ENCODE data around the gene NBPF1.
A peak's percentile ranks its signal among the peaks of the same experiment; 100 is the strongest.
"Not testable (repeated sequence)": the region's sequence is repeated elsewhere in the genome, so short reads cannot be mapped to it uniquely, and the experiment has no call there.

The NBPF1 gene

DNA sequence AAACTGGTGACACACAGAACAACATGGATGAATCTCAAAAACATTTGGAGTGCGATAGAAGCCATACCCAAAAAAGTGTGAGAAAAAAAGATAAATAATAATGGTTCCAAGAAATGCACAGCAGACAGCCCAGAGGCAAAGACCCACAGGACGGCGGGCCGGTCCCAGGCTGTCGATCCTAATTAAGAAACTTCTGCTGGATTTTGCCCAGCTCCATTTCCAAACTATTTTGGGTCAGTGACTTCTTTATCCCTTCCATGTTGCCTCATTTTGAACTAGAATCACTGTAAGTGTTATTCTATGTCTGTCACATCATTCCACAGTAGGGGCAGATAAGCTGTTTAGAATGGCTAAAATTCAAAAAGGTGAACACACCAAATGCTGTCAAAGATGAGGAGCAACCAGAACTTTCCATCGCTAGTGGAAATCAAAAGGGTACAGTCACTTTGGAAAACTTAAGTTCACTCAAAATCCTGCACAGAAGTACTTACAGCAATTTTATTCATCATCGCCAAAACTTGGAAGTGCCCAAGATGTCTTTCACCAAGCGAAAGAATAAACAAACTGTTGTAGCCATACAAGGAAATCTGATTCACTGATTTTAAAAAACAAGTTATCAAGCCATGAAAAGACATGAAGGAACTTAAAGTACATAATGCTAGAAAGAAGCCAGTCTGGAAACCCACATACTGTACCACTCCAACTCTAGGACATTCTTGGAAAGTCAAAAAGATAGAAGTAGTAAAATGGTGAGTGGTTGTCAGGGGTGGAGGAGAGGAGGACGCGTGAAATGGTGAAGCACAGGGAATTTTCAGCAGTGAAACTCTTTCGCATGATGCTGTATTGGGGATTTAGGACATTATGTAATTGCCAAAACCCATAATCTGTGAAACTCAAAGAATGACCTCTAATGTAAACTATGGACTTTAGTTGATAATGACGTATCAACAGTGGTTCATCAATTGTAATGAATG lies 7.5 kb downstream of the NBPF1 start:
- DNase-seq, result no peak

GRCh38 chr1:16605213-16605525 lies 8.2 kb downstream of the NBPF1 start:
- no peak for DNase-seq

- DNase-seq, result not testable (repeated sequence)
Observed at GRCh38 chr1:16604514-16605212, 8.7 kb downstream of the NBPF1 start.

DNA sequence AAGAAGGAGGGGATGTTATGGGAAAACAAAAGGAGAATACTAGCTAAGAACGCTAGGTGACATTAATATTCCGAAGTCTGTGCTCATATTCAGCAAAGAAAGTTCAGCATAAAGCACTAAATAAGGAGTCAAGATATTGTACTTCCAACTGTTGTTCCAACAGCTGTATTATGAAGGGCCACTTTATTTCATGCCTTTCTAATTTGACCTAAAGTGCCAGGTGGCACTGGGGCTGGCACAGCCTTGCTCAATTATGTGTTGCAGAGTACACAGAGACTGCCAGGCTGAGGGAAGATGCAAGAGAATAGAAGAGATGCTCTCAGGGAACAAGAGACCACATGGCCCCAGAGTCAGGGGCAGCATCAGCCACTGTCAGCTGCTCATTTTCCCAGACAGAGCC lies 9.7 kb downstream of the NBPF1 start:
- not testable (repeated sequence) for DNase-seq

GRCh38 chr1:16602336-16603011 lies 10.9 kb downstream of the NBPF1 start:
- not testable (repeated sequence) for DNase-seq

DNA sequence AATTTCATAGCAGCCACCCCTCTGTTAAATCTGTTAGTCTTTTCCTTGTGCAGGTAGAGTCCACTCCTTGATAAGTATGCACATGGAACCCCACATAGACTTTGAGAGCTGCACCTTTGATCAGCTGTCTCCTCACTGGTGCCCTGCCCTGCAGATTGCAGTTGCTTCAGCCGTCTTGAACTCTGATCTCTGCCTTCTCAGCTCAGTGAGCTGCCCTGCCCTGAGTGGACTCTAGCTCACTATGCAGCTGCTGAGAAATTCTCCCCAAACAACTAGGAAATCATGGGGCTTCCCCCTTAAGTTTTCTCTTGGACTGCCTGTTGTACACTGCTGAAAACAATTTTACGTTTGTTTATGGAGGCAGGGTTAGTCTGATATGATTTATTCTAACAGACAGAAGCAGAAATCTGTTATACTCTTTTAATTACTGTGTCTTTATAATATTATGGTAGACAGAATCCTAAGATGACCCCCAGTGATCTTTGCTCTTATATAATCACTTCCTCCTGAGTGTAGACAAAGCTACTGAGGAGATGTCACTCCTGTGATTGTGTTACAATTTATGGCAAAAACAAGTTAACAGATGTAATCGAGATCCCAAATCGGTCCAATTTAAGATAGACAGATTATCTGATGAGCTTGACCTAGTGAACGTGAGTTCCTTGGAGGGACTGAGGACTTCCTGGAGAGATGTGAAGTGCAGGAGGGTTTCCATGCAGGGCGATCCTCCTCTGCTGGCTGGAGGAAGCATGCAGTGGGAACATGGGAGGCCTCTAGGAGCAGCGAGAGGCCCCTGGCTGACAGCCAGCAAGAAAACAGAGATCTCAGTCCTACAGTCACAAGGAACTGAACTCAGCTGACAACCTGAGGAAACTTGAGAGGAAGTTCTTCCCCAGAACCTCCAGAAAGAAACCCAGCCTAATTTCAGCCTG lies 12.2 kb downstream of the NBPF1 start:
- DNase-seq, result not testable (repeated sequence)

DNA sequence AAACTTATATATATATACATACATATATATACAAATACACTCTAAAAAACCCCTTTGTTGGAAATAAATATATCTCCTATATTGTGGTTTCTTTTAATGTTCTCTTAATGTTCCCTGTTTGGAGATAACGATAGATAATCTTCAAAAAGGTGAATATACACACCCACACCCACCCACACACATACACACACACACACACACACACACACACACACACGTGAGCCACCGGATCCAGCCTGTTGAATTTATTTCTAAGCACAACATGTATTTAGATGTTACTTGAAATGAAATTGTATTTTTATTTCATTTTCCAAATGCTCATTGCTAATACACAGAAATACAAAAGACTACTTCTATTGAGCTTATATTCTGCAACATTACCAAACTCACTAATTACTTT lies 14.0 kb downstream of the NBPF1 start:
- not testable (repeated sequence) for DNase-seq

GRCh38 chr1:16595216-16595615 lies 18.1 kb downstream of the NBPF1 start:
- not testable (repeated sequence) for DNase-seq

DNA sequence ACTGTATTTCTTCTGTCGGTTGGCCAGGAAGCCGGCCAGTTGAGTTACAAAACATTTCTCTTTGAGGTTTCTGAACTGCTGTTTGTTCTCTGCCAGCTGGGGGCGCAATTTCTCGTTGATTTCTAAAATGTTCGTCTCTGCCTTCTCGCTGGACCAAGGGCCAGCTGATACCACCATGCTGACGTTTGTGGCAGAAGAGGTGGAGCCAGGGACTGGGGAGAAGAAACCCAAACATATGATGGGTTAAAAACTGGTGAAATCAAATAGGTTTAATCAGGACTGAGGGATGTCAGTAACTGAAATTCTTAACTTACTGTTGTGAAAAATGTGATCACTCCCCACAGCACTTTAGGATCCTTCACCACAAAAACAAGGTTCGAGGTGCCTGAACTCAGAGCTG lies 21.5 kb downstream of the NBPF1 start:
- DNase-seq, result not testable (repeated sequence)

DNA sequence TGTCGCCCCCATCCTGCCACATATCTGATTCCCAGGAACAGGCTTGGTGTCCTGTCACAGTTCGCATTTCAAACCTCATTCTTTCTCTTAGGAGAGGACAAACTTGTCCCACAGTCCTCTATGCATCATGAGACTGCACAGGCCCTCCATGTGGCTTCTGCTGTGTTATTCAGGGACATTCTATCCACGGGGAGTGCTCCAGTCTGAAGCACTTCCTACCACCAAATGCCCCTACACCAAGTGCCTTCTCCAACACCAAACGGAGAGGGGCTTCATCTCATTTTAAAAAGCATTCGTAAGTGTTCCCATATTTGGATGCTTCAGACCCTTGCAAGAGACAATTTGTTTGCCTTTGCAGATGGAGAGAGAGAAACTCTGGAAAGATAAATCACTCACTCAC lies 25.3 kb downstream of the NBPF1 start:
- not testable (repeated sequence) for DNase-seq

DNA sequence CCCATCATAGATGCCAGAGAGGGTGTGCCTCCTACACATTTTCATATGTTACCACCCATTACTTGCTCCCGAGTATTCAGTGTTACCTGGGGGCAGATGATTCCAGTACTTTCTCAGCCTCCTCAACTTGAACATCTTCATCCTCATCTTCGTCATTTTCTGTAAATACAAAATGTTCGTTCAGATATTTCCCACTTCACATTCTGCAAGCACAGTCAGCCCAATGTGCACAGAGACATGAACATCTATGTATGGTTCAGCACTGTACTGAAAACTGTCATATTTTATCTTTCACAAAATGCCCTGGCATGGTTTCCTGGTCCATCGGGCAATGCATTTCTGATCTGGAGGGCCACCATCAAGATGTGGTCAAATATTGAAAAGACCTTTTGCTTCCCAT lies 25.7 kb downstream of the NBPF1 start:
- not testable (repeated sequence) for DNase-seq

GRCh38 chr1:16565324-16565723 lies 48.0 kb downstream of the NBPF1 start:
- DNase-seq, result not testable (repeated sequence)

DNA sequence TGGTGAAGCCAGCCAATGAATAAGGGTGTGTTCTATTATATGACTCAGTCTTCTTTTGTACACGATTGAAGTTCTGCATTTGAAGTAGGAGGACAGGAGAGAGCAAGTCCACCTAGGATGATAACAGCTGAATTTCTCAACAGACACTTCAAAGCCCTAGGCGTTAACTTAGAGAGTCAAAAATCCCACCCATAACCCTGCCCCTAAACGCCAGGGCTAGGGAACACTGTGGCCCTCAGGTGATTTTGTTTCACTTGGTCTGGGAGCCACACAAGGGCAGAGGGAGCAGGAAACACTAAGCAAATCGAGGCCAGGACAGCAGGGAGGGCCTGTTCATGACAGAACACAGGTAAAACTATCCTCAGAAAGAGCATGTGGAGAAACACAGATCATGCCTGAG lies 52.3 kb downstream of the NBPF1 start:
- DNase-seq, result not testable (repeated sequence)

GRCh38 chr1:16560498-16560897 lies 52.9 kb downstream of the NBPF1 start:
- not testable (repeated sequence) for DNase-seq

DNA sequence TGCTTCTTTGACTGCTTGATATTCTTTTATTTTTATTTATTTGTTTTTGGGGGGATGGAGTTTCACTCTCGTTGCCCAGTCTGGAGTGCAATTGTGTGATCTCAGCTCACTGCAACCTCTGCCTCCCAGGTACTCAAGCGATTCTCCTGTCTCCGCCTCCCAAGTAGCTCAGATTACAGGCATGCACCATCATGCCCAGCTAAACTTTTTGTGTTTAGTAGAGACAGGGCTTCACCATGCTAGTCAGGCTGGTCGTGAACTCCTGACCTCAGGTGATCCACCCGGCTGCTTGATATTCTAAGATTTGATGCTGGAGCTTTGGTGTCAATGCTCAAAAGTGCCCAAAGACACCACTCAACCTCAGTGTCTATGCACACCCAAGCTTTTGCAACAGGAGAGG lies 53.7 kb downstream of the NBPF1 start:
- DNase-seq, result not testable (repeated sequence)

- DNase-seq, result not testable (repeated sequence)
Observed at GRCh38 chr1:16557034-16557433, 56.3 kb downstream of the NBPF1 start.

DNA sequence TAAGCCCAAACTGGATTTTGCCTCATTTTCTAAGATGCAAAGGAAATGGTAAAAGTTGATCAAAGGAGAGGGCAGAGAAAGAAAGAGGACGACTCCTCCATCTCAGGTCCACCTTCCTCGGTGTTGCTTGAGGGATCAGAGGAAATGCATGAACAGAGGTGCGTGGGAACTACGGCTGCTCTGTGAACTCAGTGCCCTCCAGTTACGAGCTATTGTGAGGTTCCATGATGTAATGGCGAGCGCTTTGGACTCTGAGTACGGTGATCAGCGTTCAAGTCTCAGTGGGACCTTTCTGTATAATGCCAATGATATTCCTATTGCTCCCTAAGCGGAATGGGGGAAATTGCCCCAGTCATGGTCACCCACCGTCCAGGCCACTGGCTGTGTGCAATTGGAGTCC lies 60.1 kb downstream of the NBPF1 start:
- not testable (repeated sequence) for DNase-seq

DNA sequence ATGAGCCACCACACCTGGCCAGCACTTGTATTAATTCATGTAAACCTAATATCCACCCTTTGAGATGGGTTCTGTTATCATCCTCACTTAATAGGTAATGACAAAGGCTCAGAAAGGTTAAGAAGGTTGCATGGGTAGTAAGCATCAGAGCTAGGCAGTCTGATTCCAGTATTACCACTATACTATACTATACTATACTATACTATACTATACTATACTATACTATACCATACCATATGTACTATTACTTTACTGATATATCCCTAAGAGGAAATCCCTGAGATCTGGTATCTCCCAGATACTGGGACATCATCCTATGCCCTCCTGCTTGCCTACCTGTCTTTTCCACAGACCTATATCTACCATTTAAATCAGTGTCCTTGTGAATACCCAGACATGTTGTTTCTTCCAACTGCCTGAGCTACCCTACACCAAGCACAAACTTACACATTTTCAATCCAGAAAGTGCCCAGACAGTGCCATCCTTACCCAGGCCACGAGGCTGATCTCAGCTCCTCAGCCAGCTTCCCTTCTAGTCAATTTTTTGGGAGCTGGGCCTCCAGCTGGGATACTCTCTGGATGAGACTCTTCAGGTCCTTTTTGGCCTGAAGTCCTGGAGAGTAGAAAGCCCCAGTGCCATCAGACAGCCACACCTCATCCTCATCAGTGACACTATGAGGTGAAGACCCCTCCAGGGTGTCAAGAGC lies 63.0 kb downstream of the NBPF1 start:
- DNase-seq, result not testable (repeated sequence)

GRCh38 chr1:16549545-16549944 lies 63.8 kb downstream of the NBPF1 start:
- not testable (repeated sequence) for DNase-seq

DNA sequence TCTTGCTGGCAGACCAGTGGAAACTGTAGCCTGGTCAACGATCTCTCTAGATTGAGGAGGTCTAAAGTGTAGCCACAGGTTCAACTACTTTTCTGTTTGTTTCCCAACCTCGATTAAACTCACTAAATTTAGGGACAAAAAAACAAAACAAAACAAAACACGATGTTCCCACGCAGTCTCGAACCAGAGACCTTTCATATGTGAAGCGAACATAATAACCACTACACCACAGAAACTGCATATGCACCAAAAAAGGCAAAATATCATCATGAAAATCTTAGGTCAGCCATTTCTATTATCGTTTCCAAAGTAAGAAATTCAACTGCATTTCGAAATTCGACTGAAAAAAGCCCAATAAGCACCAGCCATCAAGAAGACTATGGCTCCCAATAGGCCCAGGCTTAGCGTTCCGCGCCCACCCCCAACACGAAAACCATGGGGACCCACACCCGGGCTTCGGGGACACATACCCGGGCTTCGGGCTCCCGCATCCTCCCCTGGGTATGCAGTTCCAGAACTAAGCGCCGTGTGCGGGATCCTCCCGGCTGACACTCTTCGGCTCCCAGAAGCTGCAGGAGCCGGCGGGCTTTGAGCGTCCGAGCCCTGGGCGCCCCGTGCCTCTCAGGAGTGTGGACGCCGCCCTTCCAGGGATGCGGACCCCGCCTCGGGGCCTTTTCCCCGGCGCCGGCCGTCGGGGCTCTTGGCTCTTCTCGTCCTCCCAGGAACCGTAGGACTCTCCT lies 65.7 kb downstream of the NBPF1 start:
- not testable (repeated sequence) for DNase-seq

DNA sequence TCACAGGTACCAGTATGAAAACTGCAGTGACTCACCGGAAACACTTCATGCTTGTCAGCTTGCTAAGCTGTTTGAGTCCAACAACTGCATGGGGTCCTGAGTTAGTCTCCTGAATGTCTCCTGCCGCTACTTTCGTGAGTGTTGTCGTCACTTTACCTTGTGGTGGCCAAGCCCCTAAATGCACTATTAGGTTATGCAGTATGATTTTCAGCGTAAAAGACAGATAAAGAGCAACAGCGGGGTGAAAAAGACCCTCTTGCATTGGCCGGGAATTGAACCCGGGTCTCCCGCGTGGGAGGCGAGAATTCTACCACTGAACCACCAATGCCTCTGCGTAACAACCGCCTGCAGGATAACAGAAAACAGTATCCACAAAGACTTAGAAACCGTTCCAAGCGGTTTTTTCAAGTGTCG lies 67.7 kb downstream of the NBPF1 start:
- peak in 1 of 2 donors; percentile 36 for DNase-seq

All from CD4-positive, alpha-beta T cell treated with Interleukin-4 for 1 hour (primary cell).